Endothelial cell of umbilical vein (primary cell): ENCODE data around the gene DNAJB8. TPM values are rescaled to one million over a fixed set of nuclear protein-coding genes. Genes with fewer than 3 reads are reported as not detected.

Source experiments
- BruUV-seq: library from RNA; stranded (reverse); fragments of 400-500 nt; replicated peaks from 2 replicates; lab custom pipeline; 2021; lab: Mats Ljungman, UMichigan
- CTCF ChIA-PET: fragments of 300-600, 350-600 bp; sonication (Branson Sonifier 250); formaldehyde crosslinking; loops from one replicate; lab custom pipeline; 2021; ENCODE audit warnings: antibody characterized with exemption, inconsistent platforms; lab: Charles Lee
- POLR2A ChIA-PET: fragments of 300-600, 350-600 bp; sonication (Branson Sonifier 250); formaldehyde crosslinking; loops from one replicate; lab custom pipeline; 2021; ENCODE audit warnings: antibody characterized with exemption, inconsistent platforms; lab: Charles Lee
- DNase-seq: peaks from one replicate; pipeline ENCODE4 v3.0.0-alpha.2; 2011; ENCODE audit warnings: low read depth, low spot score
- FAIRE-seq: peaks from 2 replicates; lab custom pipeline; 2011; peaks lifted over from hg19 to GRCh38; lab: Jason Lieb, UNC
- H2AFZ ChIP-seq: 2 replicates; pipeline ENCODE4 v1.6.0; 2012; ENCODE audit warnings: low read depth, low read length, control low read depth, inconsistent platforms
- H3K27ac ChIP-seq: 2 replicates; pipeline ENCODE4 v1.5.1; 2011; ENCODE audit warnings: low read depth, mild to moderate bottlenecking, control low read depth, low read length, moderate library complexity; ENCODE audit not compliant: insufficient read depth
- H3K27me3 ChIP-seq, 2 experiments: 2 replicates each; pipeline versions ENCODE4 v1.6.0 to v1.6.1; 2011; ENCODE audit warnings: low read length in 2 of 2, mixed read lengths in 1 of 2; ENCODE audit not compliant: control insufficient read depth in 2 of 2, insufficient read depth in 2 of 2
- H3K36me3 ChIP-seq, 2 experiments: 2 replicates in 1 of 2; 3 replicates in 1 of 2; pipeline ENCODE4 v1.5.1; 2011; ENCODE audit warnings: low read length in 2 of 2, mild to moderate bottlenecking in 1 of 2, moderate library complexity in 1 of 2; ENCODE audit not compliant: control insufficient read depth in 2 of 2, insufficient read depth in 2 of 2; ENCODE audit errors: extremely low read depth in 1 of 2
- H3K4me1 ChIP-seq: 3 replicates; pipeline ENCODE4 v1.5.1; 2011; ENCODE audit warnings: mild to moderate bottlenecking, low read length; ENCODE audit not compliant: control insufficient read depth, insufficient read depth; ENCODE audit errors: extremely low read depth
- H3K4me2 ChIP-seq: 2 replicates; pipeline ENCODE4 v1.6.1; 2011; ENCODE audit warnings: low read length, control low read depth, mixed read lengths; ENCODE audit not compliant: insufficient read depth
- H3K4me3 ChIP-seq, 3 experiments: fragments of 200-600 bp in 1 of 3; sonication (generic), shearing (Covaris generic) in 1 of 3; replicated peaks in 1 of 3; 2 replicates each; pipeline ENCODE4 v1.5.1; 2011 to 2016; ENCODE audit warnings: control low read depth in 3 of 3, low read length in 3 of 3, mild to moderate bottlenecking in 2 of 3, inconsistent platforms in 1 of 3, low read depth in 1 of 3, moderate library complexity in 1 of 3; ENCODE audit not compliant: insufficient read depth in 1 of 3
- H3K79me2 ChIP-seq: 2 replicates; pipeline ENCODE4 v1.6.0; 2012; ENCODE audit warnings: low read length, inconsistent platforms; ENCODE audit not compliant: control insufficient read depth, insufficient read depth
- H3K9ac ChIP-seq: replicated peaks from 2 replicates; pipeline ENCODE3; 2011; ENCODE audit warnings: low read length, control low read depth; ENCODE audit not compliant: insufficient read depth; ENCODE audit errors: extremely low read depth
- H3K9me1 ChIP-seq: replicated peaks from 3 replicates; pipeline ENCODE4 v1.6.0; 2011; ENCODE audit warnings: mild to moderate bottlenecking, low read length; ENCODE audit not compliant: control insufficient read depth, insufficient read depth; ENCODE audit errors: extremely low read depth
- H3K9me3 ChIP-seq: replicated peaks from 2 replicates; pipeline ENCODE4 v1.5.1; 2012; ENCODE audit warnings: low read length, inconsistent platforms; ENCODE audit not compliant: control insufficient read depth, insufficient read depth
- H4K20me1 ChIP-seq: replicated peaks from 2 replicates; pipeline ENCODE3; 2011; ENCODE audit warnings: mild to moderate bottlenecking, low read length; ENCODE audit not compliant: control insufficient read depth, insufficient read depth; ENCODE audit errors: extremely low read depth
- CTCF ChIP-seq, 2 donors: IDR thresholded peaks; 1 replicate in 1 of 2; 2 replicates in 1 of 2; pipeline ENCODE4 v1.5.1; 2011; ENCODE audit warnings: low read length in 2 of 2, mild to moderate bottlenecking in 2 of 2, moderate library complexity in 2 of 2, control low read depth in 1 of 2, inconsistent platforms in 1 of 2, low read depth in 1 of 2; ENCODE audit not compliant: insufficient read depth in 1 of 2; ENCODE audit errors: extremely low read depth in 1 of 2
- EZH2 ChIP-seq: IDR thresholded peaks from 2 replicates; pipeline ENCODE4 v1.6.1; 2012; ENCODE audit warnings: borderline replicate concordance, low read depth, mild to moderate bottlenecking, moderate library complexity, low read length, inconsistent platforms; ENCODE audit not compliant: severe bottlenecking
- FOS ChIP-seq: IDR thresholded peaks from 2 replicates; pipeline ENCODE4 v1.6.1; 2011; ENCODE audit warnings: mild to moderate bottlenecking, low read length, moderate library complexity, borderline replicate concordance; ENCODE audit not compliant: insufficient read depth
- GATA2 ChIP-seq: IDR thresholded peaks from 2 replicates; pipeline ENCODE4 v1.7.0; 2011; ENCODE audit warnings: low read depth, mild to moderate bottlenecking, moderate library complexity, mixed read lengths, low read length; ENCODE audit not compliant: insufficient read length, insufficient read depth
- JUN ChIP-seq: IDR thresholded peaks from 2 replicates; pipeline ENCODE4 v1.6.1; 2011; ENCODE audit warnings: borderline replicate concordance, low read depth; ENCODE audit not compliant: insufficient read length, insufficient read depth
- MAX ChIP-seq: IDR thresholded peaks from 2 replicates; pipeline ENCODE4 v1.6.1; 2011; ENCODE audit not compliant: insufficient read depth, insufficient read length
- MYC ChIP-seq: IDR thresholded peaks from one replicate; pipeline ENCODE4 v1.6.1; 2011; ENCODE audit warnings: mild to moderate bottlenecking, low read depth, low read length
- POLR2A ChIP-seq: IDR thresholded peaks from 2 replicates; pipeline ENCODE4 v1.6.1; 2012; ENCODE audit warnings: low read depth, mild to moderate bottlenecking, control low read depth, low read length
- POLR2AphosphoS5 ChIP-seq: IDR thresholded peaks from 2 replicates; pipeline ENCODE4 v1.6.1; 2012; ENCODE audit warnings: low read depth, mild to moderate bottlenecking, control low read depth, low read length, moderate library complexity; ENCODE audit not compliant: insufficient read depth
- dilution Hi-C: fragments of 300-500 bp; cut with MboI; formaldehyde crosslinking; loops from one replicate; pipeline ENCODE4 v1.15.0; 2019; ENCODE audit warnings: low sequenced_read_pairs; ENCODE audit not compliant: extremely low pct_ligation_motif_present
- intact Hi-C: fragments of 100-400 bp; cut with micrococcal nuclease; formaldehyde crosslinking; loops from one replicate; pipeline ENCODE4 v1.10.0; 2022
- polyA plus RNA-seq, 4 experiments: library from polyadenylated mRNA; depleted of rRNA in 3 of 4; stranded (reverse) in 3 of 4; unstranded in 1 of 4; fragments of >200 nt; gene quantifications; 2 replicates each; pipeline versions ENCODE4 v1.2.1 to v1.2.3, GENCODE V29; 2011 to 2012; ENCODE audit warnings: missing spikeins in 1 of 4
- total RNA-seq: library from RNA; stranded (reverse); gene quantifications from 2 replicates; pipeline ENCODE4 v1.2.3, GENCODE V29; 2021

The DNAJB8 gene
- total and polyA plus RNA-seq, 2 donors (not counting 3 experiments of a cell fraction or from before 2014, with no cell fraction given) = not detected

- no peaks in the 10 kb centered on the region for H3K9me1 ChIP-seq
- ChIA-PET POLR2A (no interaction called here), CTCF (no interaction called here)
- BruUV-seq = no TSS peak
- no peak for DNase-seq
- no peaks in the 10 kb centered on the region for H4K20me1 ChIP-seq
- H3K4me3 ChIP-seq = no peak overlapping the region
- no peak overlapping the region for H3K4me2 ChIP-seq
- H3K27me3 ChIP-seq = no peaks in the 10 kb centered on the region
- H3K79me2 ChIP-seq = no peaks in the 10 kb centered on the region
- H2AFZ ChIP-seq = no peak overlapping the region
- dilution Hi-C loops = no loop called here
- no peak overlapping the region for H3K9ac ChIP-seq
- H3K36me3 ChIP-seq = no peaks in the 10 kb centered on the region
- no peaks in the 10 kb centered on the region for H3K4me1 ChIP-seq
- TF ChIP-seq CTCF (IDR thresholded peaks at IDR 0.05; ENCODE audit: extremely low read depth in 1 of 2, insufficient read depth in 1 of 2, low read depth in 1 of 2, low read length in 2 of 2) (no peak), GATA2 (no peak), MAX (no peak), POLR2A (no peak), MYC (no peak), EZH2 (no peak), JUN (no peak), FOS (no peak), POLR2AphosphoS5 (no peak)
- no peaks in the 10 kb centered on the region for H3K9me3 ChIP-seq
- no peak overlapping the region for H3K27ac ChIP-seq
- intact Hi-C loops = no loop called here
- no peak for FAIRE-seq
These were observed 47.4 kb downstream of the DNAJB8 start for GRCh38 chr3:128419311-128419710.
